GM19351 (cell line): ENCODE measurements around the gene MVP.
"Not testable (repeated sequence)": the region's sequence is repeated elsewhere in the genome, so short reads cannot be mapped to it uniquely, and the experiment has no call there.

Experiments used
- ATAC-seq: cut with Tn5 transposase; IDR thresholded peaks from one replicate; pipeline ENCODE4 v1.9.1; 2021; ENCODE audit warnings: mild to moderate bottlenecking, moderate library complexity; ENCODE audit not compliant: unreplicated experiment

The MVP gene

GRCh38 chr16:29814592-29814991 lies 5.7 kb upstream of the MVP start:
- ATAC-seq = no peak

GRCh38 chr16:29815032-29815721 lies 5.1 kb upstream of the MVP start:
- no peak for ATAC-seq

GRCh38 chr16:29815793-29816693 lies 4.2 kb upstream of the MVP start, which contains the start of gene PAGR1:
PAGR1 (plus strand) TSS chr16:29816152; CDS start chr16:29816526, 374 bp downstream.
- ATAC-seq = peak; percentile 59

- ATAC-seq = peak; percentile 11
Observed at GRCh38 chr16:29816694-29817441, 3.4 kb upstream of the MVP start.

- ATAC-seq = no peak
Observed at GRCh38 chr16:29818082-29818481, 2.2 kb upstream of the MVP start.

- ATAC-seq = no peak
Observed at GRCh38 chr16:29819506-29819905, 756 bp upstream of the MVP start.

GRCh38 chr16:29820730-29821642 lies 724 bp downstream of the MVP start:
- no peak for ATAC-seq

GRCh38 chr16:29821643-29822115 lies 1.4 kb downstream of the MVP start:
- no peak for ATAC-seq

GRCh38 chr16:29824589-29825144 lies 4.4 kb downstream of the MVP start:
- no peak for ATAC-seq

- ATAC-seq = no peak
Observed at GRCh38 chr16:29825145-29826044, 5.1 kb downstream of the MVP start.

- no peak for ATAC-seq
Observed at GRCh38 chr16:29826342-29826695, 6.1 kb downstream of the MVP start.

GRCh38 chr16:29830774-29831173 lies 10.5 kb downstream of the MVP start:
- no peak for ATAC-seq

- ATAC-seq = no peak
Observed at GRCh38 chr16:29831490-29831889, 11.2 kb downstream of the MVP start.

- not testable (repeated sequence) for ATAC-seq
Observed at GRCh38 chr16:29833219-29833618, 13.0 kb downstream of the MVP start.

GRCh38 chr16:29834079-29834478 lies 13.8 kb downstream of the MVP start:
- no peak for ATAC-seq

- ATAC-seq = no peak
Observed at GRCh38 chr16:29835926-29836325, 15.7 kb downstream of the MVP start.

- ATAC-seq = no peak
Observed at GRCh38 chr16:29836623-29837022, 16.4 kb downstream of the MVP start.

GRCh38 chr16:29837841-29838240 lies 17.6 kb downstream of the MVP start:
- ATAC-seq = no peak

GRCh38 chr16:29839822-29840221 lies 19.6 kb downstream of the MVP start:
- ATAC-seq = no peak
